ENCODE results near the gene ZNF267. TPM values are rescaled to one million over a fixed set of nuclear protein-coding genes. Genes with fewer than 3 reads are reported as not detected.
"Not testable (repeated sequence)": the region's sequence is repeated elsewhere in the genome, so short reads cannot be mapped to it uniquely, and the experiment has no call there.

ZNF267 gene
- total RNA-seq, 1 donor from 2014 or later: 18.5 TPM

GRCh38 chr16:31879937-31880321 is 6.3 kb downstream of the ZNF267 start:
- DNase-seq (ENCODE audit: low spot score): no peak

- DNase-seq (ENCODE audit: low spot score): no peak
Measured at GRCh38 chr16:31880322-31880979, 6.8 kb downstream of the ZNF267 start.

- no peak for DNase-seq (ENCODE audit: low spot score)
Measured at GRCh38 chr16:31886227-31886626, 12.6 kb downstream of the ZNF267 start.

GRCh38 chr16:31888735-31889134 is 15.1 kb downstream of the ZNF267 start:
- DNase-seq (ENCODE audit: low spot score): no peak

GRCh38 chr16:31892111-31892510 is 18.5 kb downstream of the ZNF267 start:
- DNase-seq (ENCODE audit: low spot score): not testable (repeated sequence)

GRCh38 chr16:31893824-31894223 is 20.2 kb downstream of the ZNF267 start:
- DNase-seq (ENCODE audit: low spot score): no peak

GRCh38 chr16:31897283-31897682 is 23.7 kb downstream of the ZNF267 start:
- DNase-seq (ENCODE audit: low spot score): no peak

GRCh38 chr16:31899505-31899904 is 25.9 kb downstream of the ZNF267 start:
- no peak for DNase-seq (ENCODE audit: low spot score)

- DNase-seq (ENCODE audit: low spot score): not testable (repeated sequence)
Measured at GRCh38 chr16:31904571-31904970, 31.0 kb downstream of the ZNF267 start.

- no peak for DNase-seq (ENCODE audit: low spot score)
Measured at GRCh38 chr16:31913668-31914067, 40.1 kb downstream of the ZNF267 start.

- DNase-seq (ENCODE audit: low spot score): no peak
Measured at GRCh38 chr16:31916056-31916488, 42.5 kb downstream of the ZNF267 start.

GRCh38 chr16:31920373-31920772 is 46.8 kb downstream of the ZNF267 start:
- no peak for DNase-seq (ENCODE audit: low spot score)

GRCh38 chr16:31951806-31952205 is 78.2 kb downstream of the ZNF267 start:
- not testable (repeated sequence) for DNase-seq (ENCODE audit: low spot score)

- not testable (repeated sequence) for DNase-seq (ENCODE audit: low spot score)
Measured at GRCh38 chr16:31952206-31952605, 78.6 kb downstream of the ZNF267 start.

GRCh38 chr16:31956221-31956620 is 82.6 kb downstream of the ZNF267 start:
- not testable (repeated sequence) for DNase-seq (ENCODE audit: low spot score)

GRCh38 chr16:31960186-31960910 is 86.7 kb downstream of the ZNF267 start:
- DNase-seq (ENCODE audit: low spot score): not testable (repeated sequence)

Data from ureter (tissue), 1 donor.